ENCODE data around the gene ZGLP1. TPM values are rescaled to one million over a fixed set of nuclear protein-coding genes. Genes with fewer than 3 reads are reported as not detected.
A peak's percentile ranks its signal among the peaks of the same experiment; 100 is the strongest.

Gene ZGLP1
- total RNA-seq, 1 experiment from 2014 or later, result 5.0 TPM

- TF ChIP-seq ATF3 (IDR thresholded peaks at IDR 0.05), result no peak
- TF ChIP-seq TCF7L2 (IDR thresholded peaks at IDR 0.05; ENCODE audit: borderline replicate concordance, extremely low read depth, insufficient read depth, insufficient read length), result peak; percentile 95
- TF ChIP-seq EGR1 (IDR thresholded peaks at IDR 0.05; ENCODE audit: low read depth), result peak; percentile 78; the same call in 1 of the 2 replicates
- no peak for TF ChIP-seq ELF1 (IDR thresholded peaks at IDR 0.05; ENCODE audit: borderline replicate concordance, low read depth)
- TF ChIP-seq SP1 (IDR thresholded peaks at IDR 0.05; ENCODE audit: low read depth), result peak; percentile 77
- TF ChIP-seq ZBTB33 (IDR thresholded peaks at IDR 0.05; ENCODE audit: extremely low read depth, insufficient replicate concordance, low read length), result no peak
- TF ChIP-seq POLR2A (IDR thresholded peaks at IDR 0.05; ENCODE audit: borderline replicate concordance, extremely low read depth, insufficient read depth, insufficient read length), result peak; percentile 82
- TF ChIP-seq EZH2 (IDR thresholded peaks at IDR 0.05), result no peak
- no peak for TF ChIP-seq REST (IDR thresholded peaks at IDR 0.05; ENCODE audit: low read depth)
Measured at GRCh38 chr19:10332965-10333757, 23.5 kb upstream of the ZGLP1 start, which contains the start of gene RAVER1 (continued).

All from HCT116 (cell line).